ENCODE measurements around the gene ISCA1.

The ISCA1 gene

DNA sequence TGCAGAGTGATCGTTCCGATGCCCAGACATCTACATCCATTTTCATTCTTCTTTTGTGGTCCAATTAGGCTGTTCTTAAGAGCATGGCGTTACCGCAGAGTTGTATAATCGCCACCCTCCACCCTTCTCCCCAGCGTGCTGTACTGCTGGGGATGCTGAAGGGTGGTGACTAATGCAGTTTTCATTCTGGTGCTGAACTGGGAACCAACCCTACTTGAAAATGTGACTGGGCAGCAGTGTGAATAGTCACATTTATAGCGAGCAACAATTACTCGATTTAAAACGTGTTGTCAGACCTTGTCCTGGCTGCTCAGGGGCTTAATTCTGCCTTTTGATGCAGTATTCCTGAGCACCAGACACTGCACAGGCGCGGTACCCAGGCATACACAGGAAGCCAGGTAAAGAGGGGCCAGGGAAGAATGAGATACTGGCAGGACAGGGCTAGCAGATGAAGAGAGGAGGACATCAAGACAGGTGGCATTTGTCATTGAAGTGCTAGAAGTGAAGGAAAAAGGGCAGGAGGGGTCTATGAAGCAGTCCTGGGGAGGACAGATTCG is 719 bp upstream of the ISCA1 start:
- peak; percentile 78 for DNase-seq

DNA sequence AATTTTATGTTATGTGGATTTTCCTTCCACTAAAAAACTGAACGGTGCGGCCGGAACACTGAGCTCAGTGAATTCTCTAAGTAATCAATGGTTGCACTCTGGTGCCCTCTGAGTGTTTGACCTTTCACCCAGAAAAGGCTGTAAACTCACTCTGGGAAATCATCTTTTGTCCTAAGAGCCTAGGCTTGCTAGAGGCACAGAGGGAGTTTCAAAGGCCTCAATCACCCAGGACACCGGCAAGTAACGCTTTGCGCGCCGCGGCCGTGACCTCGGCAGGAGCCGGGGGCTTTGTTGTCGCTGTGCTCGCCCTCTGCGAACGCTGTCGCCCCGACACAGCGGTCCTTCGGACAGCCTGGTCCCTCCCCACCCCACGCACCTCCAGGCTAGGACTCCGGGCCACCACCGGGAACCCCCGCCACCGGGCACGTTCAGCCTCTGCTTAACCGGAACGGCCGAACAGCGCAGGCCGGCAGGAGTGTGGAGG is 703 bp downstream of the ISCA1 start:
- DNase-seq, result no peak

DNA sequence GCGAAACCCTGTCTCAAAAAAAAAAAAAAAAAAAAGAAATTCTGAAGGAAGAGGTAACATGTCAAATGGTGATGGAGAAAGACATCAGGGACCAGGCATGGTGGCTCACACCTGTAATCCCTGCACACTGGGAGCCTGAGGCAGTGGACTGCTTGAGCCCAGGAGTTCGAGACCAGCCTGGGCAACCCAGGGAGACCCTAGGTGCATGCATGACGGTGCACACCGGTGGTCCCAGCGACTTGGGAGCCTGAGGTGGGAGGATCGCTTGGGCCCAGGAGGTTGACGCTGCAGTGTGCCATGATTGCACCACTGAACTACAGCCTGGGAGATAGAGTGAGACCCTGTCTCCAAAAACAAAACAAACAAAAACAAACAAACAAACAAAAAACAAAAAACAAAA is 1.8 kb downstream of the ISCA1 start:
- no peak for DNase-seq

DNA sequence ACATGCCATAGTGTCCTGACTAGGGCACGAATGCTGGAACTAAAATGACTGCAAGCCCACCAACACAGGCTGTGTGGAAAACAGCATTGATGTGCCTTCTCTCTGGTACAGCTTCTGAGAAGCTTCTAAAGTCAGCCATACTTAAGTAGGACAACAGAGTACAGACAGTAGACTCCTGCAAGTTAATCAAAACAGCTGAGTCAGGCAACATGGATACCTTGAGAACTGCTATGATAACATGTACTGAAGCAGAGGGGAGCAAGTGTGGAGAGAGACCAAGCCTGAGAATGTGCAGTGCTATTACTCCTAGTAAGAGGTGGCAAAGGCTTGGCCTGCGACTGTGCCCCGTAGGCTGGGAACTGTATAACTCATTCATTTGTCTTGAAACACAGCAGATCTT is 2.5 kb downstream of the ISCA1 start:
- DNase-seq, result no peak

DNA sequence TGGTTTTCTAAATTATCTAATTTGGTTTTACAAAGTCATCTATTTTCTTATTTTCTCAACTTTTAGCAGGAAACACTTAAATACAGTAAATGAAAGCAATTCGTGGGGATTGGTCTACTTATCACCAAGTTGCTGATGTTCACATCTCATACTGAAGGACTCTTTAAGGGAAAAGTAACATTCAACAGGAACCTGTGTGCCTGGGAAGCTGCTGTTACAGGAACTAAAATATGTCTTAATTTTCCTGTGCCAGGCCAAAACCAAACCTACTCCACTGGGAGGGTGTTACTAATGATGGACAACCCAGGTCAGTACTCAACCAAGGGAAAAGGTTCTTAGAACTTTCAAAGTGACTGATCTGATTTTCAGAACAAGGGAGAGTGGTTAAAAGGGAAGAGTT is 5.3 kb downstream of the ISCA1 start:
- no peak for DNase-seq

DNA sequence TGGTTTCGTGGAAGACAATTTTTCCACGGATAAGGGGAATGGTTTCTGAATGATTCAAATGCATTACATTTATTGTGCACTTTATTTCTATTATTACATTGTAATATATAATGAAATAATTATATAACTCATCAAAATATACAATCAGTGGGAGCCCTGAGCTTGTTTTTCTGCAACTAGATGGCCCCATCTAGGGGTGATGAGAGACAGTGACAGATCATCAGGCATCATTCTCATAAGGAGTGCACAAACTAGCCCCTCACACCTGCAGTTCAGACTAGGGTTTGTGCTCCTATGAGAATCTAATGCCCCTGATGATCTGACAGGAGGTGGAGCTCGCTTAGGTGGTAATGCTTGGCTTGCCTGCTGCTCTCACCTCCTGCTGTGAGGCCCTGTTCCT is 6.4 kb downstream of the ISCA1 start:
- DNase-seq, result peak; percentile 9

DNA sequence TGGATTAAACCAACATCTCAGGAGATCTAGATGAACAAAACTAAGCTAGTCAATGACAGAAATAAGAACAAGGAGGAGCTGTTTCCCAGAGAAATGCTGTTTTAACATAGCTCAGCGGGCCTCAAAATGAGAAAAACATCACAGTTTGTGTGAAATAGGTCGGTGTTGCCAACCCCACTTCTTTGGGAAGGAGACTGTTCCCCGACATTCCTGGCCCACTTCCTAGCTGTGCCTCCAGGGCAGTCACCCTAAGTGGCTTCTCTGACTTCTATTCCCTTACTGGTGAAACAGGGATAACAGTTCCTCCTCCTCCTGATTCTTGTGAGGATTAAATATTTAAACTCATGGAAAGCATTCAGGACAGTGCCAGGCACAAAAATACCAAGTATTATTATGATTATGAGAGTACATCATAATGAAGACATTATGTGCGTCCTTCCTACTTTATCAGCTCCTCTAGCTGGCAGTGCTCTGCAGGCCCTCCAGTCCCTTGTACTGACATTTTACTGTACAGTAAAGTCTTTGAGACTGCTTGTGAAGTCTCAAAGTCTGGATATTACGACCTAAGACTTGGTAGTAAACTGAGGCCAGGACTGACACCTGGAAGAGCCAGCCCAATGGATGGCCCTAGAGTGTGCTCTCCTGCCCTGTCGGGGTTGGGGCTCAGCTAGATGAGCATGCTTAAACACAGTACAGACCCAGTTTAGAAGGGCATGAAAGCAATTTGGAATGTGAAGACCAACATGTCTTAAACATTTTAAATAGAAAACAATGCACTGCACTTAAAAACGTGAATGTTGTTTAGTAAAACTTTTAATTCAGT is 7.3 kb downstream of the ISCA1 start:
- no peak for DNase-seq

DNA sequence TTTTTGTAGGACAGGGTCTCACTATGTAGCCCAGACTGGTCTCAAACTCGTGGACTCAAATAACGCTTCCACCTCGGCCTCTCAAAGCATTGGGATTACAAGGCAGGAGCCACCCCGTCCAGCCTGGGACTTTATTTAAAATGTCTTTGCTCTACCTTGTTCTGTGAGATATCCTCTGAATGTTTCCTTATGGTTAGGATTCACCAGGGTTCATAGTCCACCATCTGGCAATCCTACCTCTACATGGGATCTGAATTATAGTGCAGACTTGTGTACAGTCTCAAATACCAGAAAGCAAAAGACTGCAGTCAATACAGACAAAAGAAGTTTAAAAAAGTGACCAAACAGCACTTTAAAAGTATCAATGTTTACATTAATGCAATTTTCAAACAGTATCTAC is 10.1 kb downstream of the ISCA1 start:
- no peak for DNase-seq

DNA sequence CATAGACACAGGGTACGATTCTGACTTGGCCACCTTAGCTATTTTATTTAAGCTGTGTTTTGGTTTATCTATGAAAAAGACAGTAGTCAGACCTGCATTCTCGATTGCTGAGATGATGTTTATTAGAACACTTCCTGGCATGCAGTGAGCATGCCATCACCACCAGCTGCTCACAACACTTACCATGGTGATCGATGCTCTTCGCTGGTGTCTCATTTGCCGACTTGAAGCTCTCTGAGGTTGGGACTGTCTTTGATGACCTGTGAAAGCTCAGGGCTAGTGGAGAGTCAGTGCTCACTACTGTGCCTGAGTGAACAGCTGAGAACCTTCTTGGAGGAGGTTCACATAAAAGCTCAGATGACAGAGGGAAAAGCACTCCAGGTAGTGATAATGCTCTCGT is 18.5 kb downstream of the ISCA1 start:
- DNase-seq, result no peak

DNA sequence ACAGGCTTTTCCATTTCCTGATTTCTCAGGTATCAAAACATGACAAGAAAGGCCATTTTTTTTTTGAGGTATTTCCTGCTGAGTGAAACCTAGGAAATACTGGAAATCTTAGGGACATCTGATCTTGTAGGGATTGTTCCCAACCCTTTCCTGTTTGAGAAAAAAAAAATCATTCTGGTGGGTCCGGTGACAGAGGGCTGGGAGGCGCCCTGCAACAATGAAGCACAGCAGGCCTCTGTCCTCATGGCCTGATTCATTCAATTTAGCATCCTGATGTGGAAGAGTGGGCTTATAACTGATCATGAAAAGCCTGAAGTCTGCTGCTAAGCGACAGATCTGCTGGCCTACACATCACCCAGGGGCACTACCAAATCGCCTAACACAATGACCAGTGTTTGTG is 19.8 kb downstream of the ISCA1 start:
- DNase-seq, result no peak

DNA sequence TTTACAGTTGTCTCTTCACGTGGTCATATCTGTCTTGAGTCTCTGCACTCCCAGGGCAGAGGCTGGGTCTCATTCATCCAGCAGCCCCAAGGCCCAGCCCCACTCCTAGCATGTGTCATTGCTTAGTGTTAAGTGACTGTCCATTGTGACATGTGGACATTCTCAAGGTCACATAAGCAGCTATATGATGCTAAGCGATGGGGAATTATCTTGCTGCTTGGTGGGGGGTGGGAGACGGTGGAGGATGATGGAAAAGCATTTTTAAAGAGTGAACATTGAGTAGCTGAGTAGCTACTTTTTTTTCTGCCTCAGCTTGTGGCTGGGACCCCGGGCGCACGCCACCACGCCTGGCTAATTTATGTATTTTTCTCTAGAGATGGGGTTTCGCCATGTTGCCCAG is 22.8 kb downstream of the ISCA1 start, which contains the start of gene C9orf153:
Gene C9orf153, minus strand, starts transcription at position 101 of the 400 bp plus-strand sequence. CDS start 30,054 bp downstream, outside the sequence.
- no peak for DNase-seq

DNA sequence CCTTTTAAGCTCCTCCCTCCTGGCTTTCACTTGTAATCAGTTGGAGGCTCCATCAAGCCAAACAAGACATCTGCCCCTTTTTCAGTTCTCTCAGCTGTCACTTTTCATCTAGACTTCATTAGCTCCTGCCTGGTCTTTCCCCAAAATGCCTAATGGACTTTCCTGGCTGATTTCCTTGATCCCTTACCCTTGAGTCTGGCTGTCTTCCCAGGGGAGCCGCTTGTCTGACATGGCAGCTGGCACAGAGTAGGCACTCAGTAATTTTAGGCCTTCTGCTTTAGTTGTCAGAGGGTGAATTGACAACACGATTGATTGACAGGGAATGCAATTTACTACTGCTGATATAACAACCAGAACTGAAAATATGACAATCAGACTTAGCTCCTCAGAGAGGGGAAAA is 24.9 kb downstream of the ISCA1 start:
- DNase-seq, result no peak

DNA sequence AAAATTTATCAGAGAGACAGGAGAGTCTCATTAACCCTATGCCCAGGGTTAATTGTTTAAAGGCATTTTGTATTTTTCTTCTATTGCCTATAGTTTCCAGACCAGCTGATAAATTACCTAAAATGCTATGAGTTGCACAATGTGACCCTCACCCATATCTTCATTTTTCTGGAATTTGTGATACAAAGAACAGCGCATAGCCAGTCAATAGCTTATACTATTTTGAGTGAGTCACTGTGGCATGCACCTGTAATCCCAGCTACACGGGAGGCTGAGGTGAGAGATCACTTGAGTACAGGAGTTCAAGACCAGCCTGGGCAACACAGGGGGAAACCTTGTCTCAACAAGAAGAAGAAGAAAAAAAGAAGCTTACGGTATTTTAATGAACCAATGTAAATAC is 25.7 kb downstream of the ISCA1 start:
- no peak for DNase-seq

DNA sequence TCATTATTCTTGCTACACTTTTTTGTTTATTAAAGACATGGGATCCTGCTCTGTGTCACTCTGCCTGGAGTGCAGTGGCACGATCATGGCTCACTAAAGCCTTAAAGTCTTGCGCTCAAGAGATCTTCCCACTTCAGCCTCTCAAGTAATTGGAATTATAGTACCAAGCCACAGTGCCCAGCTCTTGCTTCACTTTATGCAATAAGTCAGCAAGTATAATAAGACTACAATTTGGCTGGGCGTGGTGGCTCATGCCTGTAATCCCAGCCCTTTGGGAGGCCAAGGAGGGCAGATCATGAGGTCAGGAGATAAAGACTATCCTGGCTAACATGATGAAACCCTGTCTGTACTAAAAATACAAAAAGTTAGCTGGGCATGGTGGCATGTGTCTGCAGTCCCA is 28.8 kb downstream of the ISCA1 start:
- DNase-seq, result no peak

DNA sequence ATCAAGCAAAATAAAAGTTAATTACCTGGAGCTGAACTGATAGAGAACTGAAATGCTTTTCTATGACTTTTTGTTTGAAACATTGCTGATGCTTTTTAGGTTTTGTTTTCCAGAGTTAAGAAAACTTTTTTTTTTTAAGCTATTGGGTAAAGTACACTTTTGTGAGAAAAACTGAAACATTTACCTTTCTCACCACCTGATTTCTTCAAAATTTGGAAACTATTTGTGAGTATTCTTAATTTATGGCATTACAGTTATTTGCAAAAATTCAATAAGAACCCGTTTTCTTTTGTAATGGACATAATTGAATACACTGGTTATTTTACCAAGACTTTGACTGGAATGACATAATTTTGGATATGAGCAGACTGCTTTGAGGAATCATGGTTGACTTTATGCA is 29.5 kb downstream of the ISCA1 start:
- DNase-seq, result no peak

DNA sequence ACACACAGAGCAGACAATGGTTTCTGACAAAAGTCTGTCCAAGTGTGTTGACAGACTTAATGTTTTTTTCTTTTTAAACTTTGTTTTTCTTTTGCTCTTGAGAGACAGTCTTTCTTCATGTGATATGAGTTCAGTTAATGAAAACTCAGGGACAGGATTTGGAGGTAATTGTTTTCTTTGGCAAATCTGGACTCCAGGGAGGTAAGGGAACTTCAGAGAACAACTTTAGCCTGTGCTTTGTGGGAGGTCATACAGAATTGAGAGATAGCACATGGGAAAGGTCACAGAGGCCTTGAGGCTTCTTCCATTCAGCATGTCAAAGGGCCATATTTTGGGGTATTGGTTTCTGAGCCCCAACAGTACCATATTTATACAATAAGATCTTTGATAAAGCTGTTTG is 32.2 kb downstream of the ISCA1 start:
- DNase-seq, result no peak

DNA sequence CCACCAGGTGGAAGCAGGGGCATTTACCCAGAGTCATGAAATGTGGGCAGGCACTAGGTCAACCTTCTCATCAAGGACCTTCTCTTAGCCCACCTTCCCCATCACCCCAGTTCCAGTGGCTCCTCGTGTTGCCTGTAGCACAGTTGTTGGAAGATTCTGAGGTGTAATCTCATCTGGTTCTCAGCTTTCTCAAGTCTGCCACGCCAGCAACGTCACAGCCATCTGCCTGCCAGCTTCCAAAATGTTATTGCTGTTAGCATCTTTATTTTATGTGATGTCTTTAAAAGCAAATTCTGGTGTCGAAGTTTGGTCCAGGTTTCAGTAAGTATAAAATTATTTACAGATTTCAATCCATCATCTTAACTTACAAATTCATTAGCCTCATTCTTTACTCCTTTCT is 33.6 kb downstream of the ISCA1 start:
- DNase-seq, result no peak

DNA sequence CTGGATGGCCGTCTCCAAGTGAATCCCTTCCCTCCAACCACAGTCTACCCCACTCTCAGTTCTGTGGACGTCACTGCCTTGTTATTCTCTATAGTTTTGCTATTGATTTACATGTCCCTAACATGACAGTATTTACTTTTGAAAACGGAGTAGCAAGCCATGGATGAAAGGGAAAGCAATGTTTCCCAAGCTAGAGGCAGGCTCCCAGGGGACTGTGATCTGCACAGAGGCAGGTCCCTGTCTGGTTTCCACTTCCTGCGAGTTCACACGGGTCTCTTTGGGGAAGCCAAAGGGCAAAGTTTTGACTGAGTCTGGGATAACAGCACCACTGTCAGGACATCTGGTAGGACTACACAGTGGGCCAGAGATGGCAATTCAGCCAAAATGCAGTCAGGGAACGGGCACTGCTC is 35.6 kb downstream of the ISCA1 start:
- peak; percentile 30 for DNase-seq

DNA sequence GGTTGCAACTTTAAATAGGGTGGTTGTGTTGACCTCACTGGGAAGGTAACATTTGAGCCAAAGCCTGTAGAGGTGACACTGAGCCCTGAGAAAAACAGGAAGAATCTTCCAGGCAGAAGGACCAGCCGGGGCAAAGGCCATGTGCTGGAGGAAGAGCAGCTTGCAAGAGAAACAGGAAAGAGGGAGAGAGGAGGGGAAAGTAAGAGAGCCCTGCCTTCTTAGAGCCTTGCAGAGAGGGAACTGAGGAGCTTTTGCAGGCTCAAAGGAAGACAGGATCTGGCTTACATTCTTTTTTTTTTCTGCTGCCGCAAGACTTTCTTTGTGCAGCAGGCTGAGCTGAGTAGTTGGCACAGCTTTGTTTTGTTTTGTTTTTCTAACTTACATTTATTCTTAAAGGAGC is 40.3 kb downstream of the ISCA1 start:
- no peak for DNase-seq

DNA sequence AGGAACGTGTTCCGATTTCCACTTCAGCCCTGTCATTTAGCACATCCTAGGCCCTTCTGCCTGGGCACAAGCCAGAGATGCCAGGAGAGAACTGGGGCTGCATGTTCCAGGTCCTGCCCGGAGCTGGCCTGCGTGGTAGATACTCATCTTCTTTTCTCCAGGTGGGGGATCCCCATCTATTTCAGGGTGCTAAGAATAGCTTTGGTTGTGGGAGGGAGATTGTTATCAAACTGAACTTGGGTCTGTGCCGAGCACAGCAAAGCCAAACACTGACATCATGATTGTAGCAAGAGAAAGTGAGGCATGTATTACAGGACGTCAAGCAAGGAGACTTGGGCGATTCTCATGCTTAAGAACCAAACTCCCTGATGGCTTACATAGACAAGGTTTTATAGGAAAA is 41.1 kb downstream of the ISCA1 start:
- DNase-seq, result no peak

DNA sequence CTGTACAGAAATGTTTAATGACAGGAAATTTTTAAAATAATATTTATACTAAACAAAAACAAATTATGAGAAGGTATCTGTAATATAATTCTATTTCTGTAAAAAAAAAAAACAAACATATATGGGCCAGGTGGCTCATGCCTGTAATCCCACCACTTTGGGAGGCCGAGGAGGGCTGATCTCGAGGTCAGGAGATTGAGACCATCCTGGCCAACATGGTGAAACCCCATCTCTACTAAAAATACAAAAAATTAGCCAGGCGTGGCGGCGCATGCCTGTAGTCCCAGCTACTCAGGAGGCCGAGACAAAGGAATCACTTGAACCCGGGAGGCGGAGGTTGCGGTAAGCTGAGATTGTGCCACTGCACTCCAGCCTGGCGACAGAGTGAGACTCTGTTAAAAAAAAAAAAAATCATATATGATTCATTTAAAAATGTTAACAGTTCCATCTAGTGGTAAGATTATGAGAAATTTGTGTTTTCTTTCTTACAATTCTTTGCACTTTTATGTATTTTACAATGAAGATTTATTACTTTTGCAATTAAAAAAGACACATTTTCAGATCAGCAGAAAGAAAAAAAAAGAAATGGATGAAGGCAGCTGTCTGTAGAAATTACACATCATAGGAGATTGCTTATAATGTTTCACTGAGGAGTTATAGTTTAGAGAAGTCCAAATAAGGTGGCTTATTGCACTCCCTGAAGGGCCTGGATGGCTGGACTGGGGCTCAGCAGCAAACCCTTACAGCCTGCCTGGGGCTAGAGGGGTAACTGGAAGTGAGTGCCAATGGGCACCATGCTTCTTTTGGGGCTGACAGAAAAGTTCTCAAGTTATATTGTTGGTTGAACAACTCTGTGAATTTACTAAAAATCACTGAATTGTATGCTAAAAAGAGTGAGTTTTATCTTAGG is 43.2 kb downstream of the ISCA1 start:
- DNase-seq, result no peak

DNA sequence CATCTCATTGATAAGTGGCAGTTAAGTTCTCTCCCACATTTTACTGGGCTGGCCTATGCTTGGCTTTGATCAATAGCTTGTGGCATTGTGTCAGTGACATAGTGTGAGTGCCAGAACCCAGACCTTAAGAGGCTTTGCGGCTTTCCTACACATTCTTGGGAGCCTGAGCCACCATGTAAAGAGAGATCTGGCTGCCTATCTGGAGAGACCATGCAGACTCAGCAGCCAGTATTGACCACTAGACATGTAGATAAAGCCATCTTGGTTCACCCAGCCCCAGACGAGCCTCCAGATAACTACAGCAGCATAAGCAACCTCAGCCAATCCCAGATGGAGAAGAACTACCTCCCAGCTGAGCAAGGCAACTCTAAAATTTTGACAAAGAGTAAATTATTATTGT is 51.5 kb downstream of the ISCA1 start:
- DNase-seq, result no peak

DNA sequence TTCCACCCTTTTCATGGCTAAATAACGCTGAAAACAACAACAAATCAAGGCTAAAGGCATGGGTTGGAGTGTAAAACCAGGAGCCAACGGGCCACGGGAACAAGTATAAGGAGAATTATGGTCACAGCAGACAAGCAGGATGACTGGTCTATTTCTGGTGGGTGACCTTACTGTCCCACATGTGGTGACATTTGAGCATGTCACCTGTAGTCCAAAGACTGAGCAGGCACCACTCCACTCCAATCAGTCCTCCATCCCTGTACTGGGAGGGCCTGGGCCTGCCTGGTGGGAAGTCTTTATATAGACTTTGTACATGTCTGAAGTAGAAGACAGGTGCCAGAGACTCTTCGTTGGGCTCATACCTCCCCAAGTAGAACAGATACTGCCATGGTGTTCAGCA is 59.7 kb downstream of the ISCA1 start:
- DNase-seq, result no peak
